Choroid plexus epithelial cell (primary cell): ENCODE results near the gene FGL2.
A peak's percentile ranks its signal among the peaks of the same experiment; 100 is the strongest.

Source experiments
- DNase-seq: peaks from one replicate; pipeline ENCODE4 v3.0.0-alpha.2; 2010; ENCODE audit warnings: low read depth
- H3K4me3 ChIP-seq: 2 replicates; pipeline ENCODE4 v1.5.1; 2011; ENCODE audit warnings: low read depth, mild to moderate bottlenecking, control low read depth, low read length, moderate library complexity
- CTCF ChIP-seq: conservative IDR thresholded peaks from 2 replicates; pipeline ENCODE4 v1.5.1; 2011; ENCODE audit warnings: low read depth, mild to moderate bottlenecking, control low read depth, inconsistent platforms, low read length, moderate library complexity

The FGL2 gene

GRCh38 chr7:77199013-77199966 lies at the start of gene FGL2:
Gene FGL2, minus strand, starts transcription at chr7:77199819. Its CDS starts 26 bp downstream, at chr7:77199793.
- peak within 1 kb of the TSS; percentile 54 for H3K4me3 ChIP-seq
- DNase-seq, result peak; percentile 73
- TF ChIP-seq CTCF, result peak; percentile 2

GRCh38 chr7:77248154-77248553 lies 48.5 kb upstream of the FGL2 start:
- no peak overlapping the region for H3K4me3 ChIP-seq
- no peak for DNase-seq
- TF ChIP-seq CTCF, result no peak

- peak; percentile 89 for DNase-seq
- peak; percentile 95 for TF ChIP-seq CTCF
- no peak overlapping the region for H3K4me3 ChIP-seq
Measured at GRCh38 chr7:77247206-77247850, 47.7 kb upstream of the FGL2 start.

GRCh38 chr7:77246026-77246640 lies 46.5 kb upstream of the FGL2 start:
- no peak overlapping the region for H3K4me3 ChIP-seq
- no peak for TF ChIP-seq CTCF
- DNase-seq, result no peak

GRCh38 chr7:77245015-77245755 lies 45.6 kb upstream of the FGL2 start:
- DNase-seq, result no peak
- H3K4me3 ChIP-seq, result no peak overlapping the region
- no peak for TF ChIP-seq CTCF

- no peak for TF ChIP-seq CTCF
- H3K4me3 ChIP-seq, result no peak overlapping the region
- DNase-seq, result no peak
Measured at GRCh38 chr7:77244222-77244934, 44.8 kb upstream of the FGL2 start.
